IMR-90 (cell line): ENCODE data around the gene CRACDL. TPM values are rescaled to one million over a fixed set of nuclear protein-coding genes. Genes with fewer than 3 reads are reported as not detected.

ENCODE experiments used
- ATAC-seq: fragments of 200-7000 bp; cut with Tn5 transposase; 2 replicates; pipeline ENCODE4 v1.9.1; 2020; ENCODE audit warnings: low read depth, mild to moderate bottlenecking, moderate library complexity
- BruUV-seq: library from RNA; stranded (reverse); fragments of 400-500 nt; replicated peaks from 2 replicates; lab custom pipeline; 2021; lab: Mats Ljungman, UMichigan
- CTCF ChIA-PET: fragments of 300-600 bp; formaldehyde crosslinking; extraction: SDS; loops from one replicate; lab custom pipeline; 2021; ENCODE audit warnings: antibody characterized with exemption; lab: Yijun Ruan, JAX
- POLR2A ChIA-PET: fragments of 300-600 bp; sonication (Branson Sonifier 250); formaldehyde crosslinking; loops from one replicate; lab custom pipeline; 2022; ENCODE audit warnings: antibody characterized with exemption; ENCODE audit not compliant: unreplicated experiment; lab: Charles Lee
- DNase-seq: peaks from one replicate; pipeline ENCODE4 v3.0.0; 2013
- H2AFZ ChIP-seq: replicated peaks from 2 replicates; pipeline ENCODE3; 2013; ENCODE audit warnings: low read length, mild to moderate bottlenecking; ENCODE audit not compliant: poor library complexity
- H2AK5ac ChIP-seq: 2 replicates; pipeline ENCODE4 v1.6.1; 2013; ENCODE audit warnings: low read depth, low read length, inconsistent platforms
- H2AK9ac ChIP-seq: replicated peaks from 2 replicates; pipeline ENCODE3; 2013; ENCODE audit warnings: mild to moderate bottlenecking, low read depth, low read length, moderate library complexity; ENCODE audit not compliant: poor library complexity
- H2BK120ac ChIP-seq: 2 replicates; pipeline ENCODE4 v1.6.1; 2013; ENCODE audit warnings: low read depth, low read length, inconsistent platforms
- H2BK15ac ChIP-seq: 3 replicates; pipeline ENCODE4 v1.6.1; 2013; ENCODE audit warnings: low read depth, low read length, inconsistent platforms
- H2BK20ac ChIP-seq: 2 replicates; pipeline ENCODE4 v1.6.1; 2013; ENCODE audit warnings: low read depth, mild to moderate bottlenecking, inconsistent platforms, low read length, moderate library complexity
- H2BK5ac ChIP-seq: 2 replicates; pipeline ENCODE4 v1.6.1; 2013; ENCODE audit warnings: mild to moderate bottlenecking, low read depth, low read length, inconsistent platforms; ENCODE audit not compliant: poor library complexity, severe bottlenecking
- H3K14ac ChIP-seq: replicated peaks from 2 replicates; pipeline ENCODE4 v1.6.1; 2013; ENCODE audit warnings: low read depth, low read length, inconsistent platforms
- H3K18ac ChIP-seq: 2 replicates; pipeline ENCODE4 v1.6.1; 2013; ENCODE audit warnings: low read depth, low read length, control low read depth
- H3K23ac ChIP-seq: 2 replicates; pipeline ENCODE4 v1.6.1; 2013; ENCODE audit warnings: low read depth, low read length, inconsistent platforms
- H3K27ac ChIP-seq: 2 replicates; pipeline ENCODE4 v1.5.1; 2013; ENCODE audit warnings: mild to moderate bottlenecking, control low read depth, low read length; ENCODE audit not compliant: insufficient read depth
- H3K27me3 ChIP-seq: 2 replicates; pipeline ENCODE4 v1.6.1; 2013; ENCODE audit warnings: low read length; ENCODE audit not compliant: control insufficient read depth, insufficient read depth
- H3K36me3 ChIP-seq: 2 replicates; pipeline ENCODE4 v1.6.1; 2013; ENCODE audit warnings: low read length, mixed read lengths; ENCODE audit not compliant: control insufficient read depth, insufficient read depth
- H3K4ac ChIP-seq: 2 replicates; pipeline ENCODE4 v1.6.1; 2013; ENCODE audit warnings: low read depth, low read length, inconsistent platforms
- H3K4me1 ChIP-seq: 2 replicates; pipeline ENCODE4 v1.6.1; 2013; ENCODE audit warnings: low read length, mixed read lengths; ENCODE audit not compliant: control insufficient read depth, insufficient read depth
- H3K4me2 ChIP-seq: 2 replicates; pipeline ENCODE4 v1.6.1; 2013; ENCODE audit warnings: low read depth, mild to moderate bottlenecking, control low read depth, low read length, moderate library complexity
- H3K4me3 ChIP-seq: 2 replicates; pipeline ENCODE4 v1.5.1; 2013; ENCODE audit warnings: low read depth, mild to moderate bottlenecking, control low read depth, low read length, moderate library complexity; ENCODE audit not compliant: insufficient read depth
- H3K56ac ChIP-seq: 2 replicates; pipeline ENCODE4 v1.6.1; 2013; ENCODE audit warnings: low read length, inconsistent platforms; ENCODE audit not compliant: insufficient read depth; ENCODE audit errors: extremely low read depth
- H3K79me1 ChIP-seq, 2 experiments: 2 replicates each; pipeline ENCODE4 v1.6.1; 2013; ENCODE audit warnings: low read length in 2 of 2, inconsistent platforms in 1 of 2, low read depth in 1 of 2
- H3K9ac ChIP-seq: 2 replicates; pipeline ENCODE4 v1.6.1; 2013; ENCODE audit warnings: low read depth, low read length, control low read depth
- H3K9me1 ChIP-seq: 2 replicates; pipeline ENCODE4 v1.6.1; 2013; ENCODE audit warnings: low read length, inconsistent platforms; ENCODE audit not compliant: insufficient read depth
- H3K9me3 ChIP-seq: 2 replicates; pipeline ENCODE4 v1.6.1; 2013; ENCODE audit warnings: low read length; ENCODE audit not compliant: control insufficient read depth, insufficient read depth
- H4K20me1 ChIP-seq: 2 replicates; pipeline ENCODE4 v1.6.1; 2013; ENCODE audit warnings: low read length, inconsistent platforms; ENCODE audit not compliant: insufficient read depth
- H4K5ac ChIP-seq: 2 replicates; pipeline ENCODE4 v1.6.1; 2013; ENCODE audit warnings: mild to moderate bottlenecking, low read depth, low read length, control low read depth
- H4K8ac ChIP-seq, 2 experiments: 2 replicates each; pipeline ENCODE4 v1.6.1; 2013; ENCODE audit warnings: low read depth in 2 of 2, low read length in 2 of 2, control low read depth in 1 of 2, inconsistent platforms in 1 of 2
- H4K91ac ChIP-seq: 2 replicates; pipeline ENCODE4 v1.6.1; 2013; ENCODE audit warnings: low read depth, low read length, inconsistent platforms; ENCODE audit not compliant: insufficient read depth
- BHLHE40 ChIP-seq: fragments of 150-350 bp; IDR thresholded peaks from 2 replicates; pipeline ENCODE4 v1.6.1; 2016; ENCODE audit warnings: mild to moderate bottlenecking, low read depth, low read length
- CEBPB ChIP-seq: IDR thresholded peaks from 2 replicates; pipeline ENCODE4 v1.6.1; 2012; ENCODE audit warnings: low read depth, low read length, improper control_type of control experiment
- CHD1 ChIP-seq: IDR thresholded peaks from 2 replicates; pipeline ENCODE4 v1.6.1; 2012; ENCODE audit warnings: low read depth, low read length, improper control_type of control experiment
- ELK1 ChIP-seq: fragments of 150-350 bp; IDR thresholded peaks from 2 replicates; pipeline ENCODE4 v1.6.1; 2016; ENCODE audit warnings: low read depth, mild to moderate bottlenecking, low read length, moderate library complexity, borderline replicate concordance
- FOS ChIP-seq: fragments of 150-350 bp; IDR thresholded peaks from 2 replicates; pipeline ENCODE4 v1.6.1; 2016; ENCODE audit warnings: low read depth, low read length
- MAFK ChIP-seq: IDR thresholded peaks from 2 replicates; pipeline ENCODE4 v1.6.1; 2012; ENCODE audit warnings: low read depth, low read length, improper control_type of control experiment
- MAZ ChIP-seq: IDR thresholded peaks from 2 replicates; pipeline ENCODE4 v1.6.1; 2012; ENCODE audit warnings: low read depth, mild to moderate bottlenecking, low read length, improper control_type of control experiment, moderate library complexity, borderline replicate concordance
- MXI1 ChIP-seq: IDR thresholded peaks from 2 replicates; pipeline ENCODE4 v1.6.1; 2012; ENCODE audit warnings: low read depth, mild to moderate bottlenecking, low read length, moderate library complexity, borderline replicate concordance
- NFE2L2 ChIP-seq: fragments of 150-350 bp; IDR thresholded peaks from 2 replicates; pipeline ENCODE4 v1.6.1; 2016; ENCODE audit warnings: low read depth, mild to moderate bottlenecking, low read length
- POLR2A ChIP-seq: IDR thresholded peaks from 2 replicates; pipeline ENCODE4 v1.6.1; 2012; ENCODE audit warnings: mild to moderate bottlenecking, low read depth, low read length
- RAD21 ChIP-seq: IDR thresholded peaks from 2 replicates; pipeline ENCODE4 v1.6.1; 2012; ENCODE audit warnings: low read length, improper control_type of control experiment
- RCOR1 ChIP-seq: IDR thresholded peaks from 2 replicates; pipeline ENCODE4 v1.6.1; 2012; ENCODE audit warnings: mild to moderate bottlenecking, low read length, improper control_type of control experiment; ENCODE audit not compliant: insufficient replicate concordance
- RFX5 ChIP-seq: IDR thresholded peaks from 2 replicates; pipeline ENCODE4 v1.8.0; 2012; ENCODE audit warnings: low read depth, mild to moderate bottlenecking, low read length, moderate library complexity
- SMC3 ChIP-seq: fragments of 150-350 bp; IDR thresholded peaks from 2 replicates; pipeline ENCODE4 v1.6.1; 2016; ENCODE audit warnings: low read depth, mild to moderate bottlenecking, antibody characterized with exemption, low read length, moderate library complexity
- USF2 ChIP-seq: fragments of 150-350 bp; IDR thresholded peaks from 2 replicates; pipeline ENCODE4 v1.6.1; 2017; ENCODE audit warnings: mild to moderate bottlenecking, antibody characterized with exemption, low read length, low read depth
- WGBS, 2 experiments: methylation state at CpG; one replicate each; pipeline versions ENCODE4 v1.1.5 to v1.1.7; 2013; ENCODE audit warnings: missing lambda C conversion rate in 2 of 2; ENCODE audit not compliant: insufficient read length in 1 of 2; ENCODE audit errors: extremely low coverage in 2 of 2; 5-methylcytosine and 5-hydroxymethylcytosine counted together
- dilution Hi-C: fragments of 300-500 bp; cut with HindIII; formaldehyde crosslinking; loops from one replicate; pipeline ENCODE4 v1.14.3; 2018; ENCODE audit warnings: low sequenced_read_pairs; ENCODE audit not compliant: unreplicated experiment
- in situ Hi-C: fragments of 300-500 bp; cut with MboI; formaldehyde crosslinking; loops from 3 replicates; pipeline ENCODE4 v1.14.3; 2019; ENCODE audit warnings: low sequenced_read_pairs, inconsistent platforms, mixed read lengths
- intact Hi-C: fragments of 100-400 bp; cut with micrococcal nuclease; formaldehyde crosslinking; loops from 2 replicates; pipeline ENCODE4 v1.10.0; 2022
- polyA plus RNA-seq, 3 experiments: library from polyadenylated mRNA; depleted of rRNA; stranded (reverse); fragments of >200 nt; gene quantifications; 2 replicates each; pipeline ENCODE4 v1.2.3, GENCODE V29; 2012; ENCODE audit warnings: low replicate concordance in 1 of 3
- total RNA-seq: library from RNA; depleted of rRNA; stranded (reverse); fragments of >200 nt; gene quantifications from 2 replicates; pipeline ENCODE4 v1.2.3, GENCODE V29; 2012

The CRACDL gene
- total and polyA plus RNA-seq, 2 of the 4 experiments (the other 2 are of a cell fraction): not detected

GRCh38 chr2:98759827-98760625 lies 176.0 kb downstream of the CRACDL start:
- no TSS peak for BruUV-seq
- no peak overlapping the region for H3K9ac ChIP-seq
- H4K91ac ChIP-seq: no peak overlapping the region
- no peak overlapping the region for H2BK15ac ChIP-seq
- H3K4ac ChIP-seq: no peak overlapping the region
- no peak overlapping the region; the same call in 1 of the 2 replicates for H2BK20ac ChIP-seq
- POLR2A ChIA-PET: interaction anchor here (0.6 kb wide), 1 partner anchor 1785 kb away, joined by 3 read pairs; no protein-coding TSS in a partner anchor
- no peak overlapping the region for H3K4me2 ChIP-seq
- no peak overlapping the region for H2BK5ac ChIP-seq
- H3K56ac ChIP-seq: no peak overlapping the region
- peaks cover 13% of the 10 kb centered on the region for H3K27me3 ChIP-seq
- in situ Hi-C loops: no loop called here
- H3K9me3 ChIP-seq: no peaks in the 10 kb centered on the region
- H2AK9ac ChIP-seq: no peak overlapping the region
- no peak overlapping the region for H4K5ac ChIP-seq
- WGBS, 2 experiments: 53% methylated on average over 2 of the region's 6 CpGs; no CpG with 5 or more reads in 1 of the 2 experiments
- DNase-seq (no peak), ATAC-seq (no peak)
- H3K18ac ChIP-seq: no peak overlapping the region
- CTCF ChIA-PET: no interaction called here
- no peaks in the 10 kb centered on the region for H3K4me1 ChIP-seq
- intact Hi-C loops: no loop called here
- H3K9me1 ChIP-seq: no peaks in the 10 kb centered on the region
- no peak overlapping the region for H4K8ac ChIP-seq
- no peaks in the 10 kb centered on the region for H4K20me1 ChIP-seq
- H3K23ac ChIP-seq: no peak overlapping the region
- no peak overlapping the region for H3K4me3 ChIP-seq
- no peak overlapping the region for H2AFZ ChIP-seq
- H3K14ac ChIP-seq: no peak overlapping the region
- H2AK5ac ChIP-seq: no peak overlapping the region
- no peaks in the 10 kb centered on the region for H3K36me3 ChIP-seq
- no peak overlapping the region for H3K27ac ChIP-seq
- H2BK120ac ChIP-seq: no peak overlapping the region
- no peaks in the 10 kb centered on the region for H3K79me1 ChIP-seq
- dilution Hi-C loops: no loop called here
- TF ChIP-seq SMC3: no peak
- TF ChIP-seq USF2: no peak
- TF ChIP-seq RFX5: no peak
- no peak for TF ChIP-seq MAZ
- TF ChIP-seq NFE2L2: no peak
- TF ChIP-seq MAFK: no peak
- TF ChIP-seq BHLHE40: no peak
- no peak for TF ChIP-seq ELK1
- no peak for TF ChIP-seq CHD1
- no peak for TF ChIP-seq MXI1
- TF ChIP-seq POLR2A: no peak
- TF ChIP-seq FOS: no peak
- no peak for TF ChIP-seq CEBPB
- TF ChIP-seq RAD21: no peak
- TF ChIP-seq RCOR1: no peak
